ENCODE results near the gene SHF.

DNA sequence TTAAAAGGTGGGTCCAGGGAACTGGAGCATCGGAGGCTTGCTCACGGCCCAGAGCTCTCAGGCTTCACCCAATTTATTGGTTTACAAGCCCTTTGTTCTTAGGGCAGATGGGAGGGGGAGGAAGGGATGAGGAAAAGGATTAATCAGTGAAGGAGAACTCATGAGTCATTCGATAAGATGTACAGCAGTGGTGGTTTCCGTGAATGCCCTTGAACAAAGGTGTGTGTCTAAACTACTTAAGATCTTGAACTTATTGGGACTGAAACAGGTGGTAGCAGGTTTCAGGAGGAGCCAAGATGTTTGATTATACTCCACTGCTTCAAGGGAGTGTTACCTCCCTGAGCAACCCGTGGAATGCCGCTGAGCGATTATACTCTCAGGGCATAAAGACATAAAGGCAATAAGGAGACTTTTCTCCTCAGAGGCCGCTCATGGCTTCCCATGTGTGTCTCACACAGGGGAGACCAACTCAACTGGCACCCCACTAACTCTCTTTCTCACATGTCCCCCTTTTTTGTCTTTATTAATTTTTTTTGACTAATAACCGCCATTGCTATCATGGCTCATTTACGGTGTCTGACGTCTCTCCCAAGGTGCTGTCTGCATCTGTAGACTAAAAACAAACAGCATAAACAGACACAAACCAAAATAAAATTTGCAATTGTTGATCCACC, 46.9 kb upstream of the SHF start:
- TF ChIP-seq, protein P1, sequence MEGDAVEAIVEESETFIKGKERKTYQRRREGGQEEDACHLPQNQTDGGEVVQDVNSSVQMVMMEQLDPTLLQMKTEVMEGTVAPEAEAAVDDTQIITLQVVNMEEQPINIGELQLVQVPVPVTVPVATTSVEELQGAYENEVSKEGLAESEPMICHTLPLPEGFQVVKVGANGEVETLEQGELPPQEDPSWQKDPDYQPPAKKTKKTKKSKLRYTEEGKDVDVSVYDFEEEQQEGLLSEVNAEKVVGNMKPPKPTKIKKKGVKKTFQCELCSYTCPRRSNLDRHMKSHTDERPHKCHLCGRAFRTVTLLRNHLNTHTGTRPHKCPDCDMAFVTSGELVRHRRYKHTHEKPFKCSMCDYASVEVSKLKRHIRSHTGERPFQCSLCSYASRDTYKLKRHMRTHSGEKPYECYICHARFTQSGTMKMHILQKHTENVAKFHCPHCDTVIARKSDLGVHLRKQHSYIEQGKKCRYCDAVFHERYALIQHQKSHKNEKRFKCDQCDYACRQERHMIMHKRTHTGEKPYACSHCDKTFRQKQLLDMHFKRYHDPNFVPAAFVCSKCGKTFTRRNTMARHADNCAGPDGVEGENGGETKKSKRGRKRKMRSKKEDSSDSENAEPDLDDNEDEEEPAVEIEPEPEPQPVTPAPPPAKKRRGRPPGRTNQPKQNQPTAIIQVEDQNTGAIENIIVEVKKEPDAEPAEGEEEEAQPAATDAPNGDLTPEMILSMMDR (IDR thresholded peaks at IDR 0.05): no peak
- no peak for TF ChIP-seq POLR2A (IDR thresholded peaks at IDR 0.05)
